ENCODE results near the gene MERTK.

DNA sequence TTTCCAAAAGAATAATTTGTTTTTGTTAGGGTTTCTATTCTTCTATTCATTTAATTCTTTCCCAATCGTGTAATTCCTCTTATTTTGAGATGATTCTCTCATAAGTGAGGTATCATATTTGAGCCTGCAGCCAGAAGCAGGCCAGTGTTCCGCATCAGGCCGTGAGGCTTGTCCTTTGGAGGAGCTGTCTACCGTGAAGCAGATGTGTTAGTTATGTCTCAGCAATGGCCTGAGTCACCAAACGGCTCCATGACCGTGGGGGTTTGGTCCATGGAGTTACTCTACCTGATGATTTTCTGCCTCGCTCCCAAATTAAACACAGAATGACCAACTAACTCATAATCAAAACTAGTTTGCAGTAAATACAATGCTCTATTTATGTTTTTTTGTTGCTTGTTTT is 92.4 kb downstream of the MERTK start:
- TF ChIP-seq, protein P1, sequence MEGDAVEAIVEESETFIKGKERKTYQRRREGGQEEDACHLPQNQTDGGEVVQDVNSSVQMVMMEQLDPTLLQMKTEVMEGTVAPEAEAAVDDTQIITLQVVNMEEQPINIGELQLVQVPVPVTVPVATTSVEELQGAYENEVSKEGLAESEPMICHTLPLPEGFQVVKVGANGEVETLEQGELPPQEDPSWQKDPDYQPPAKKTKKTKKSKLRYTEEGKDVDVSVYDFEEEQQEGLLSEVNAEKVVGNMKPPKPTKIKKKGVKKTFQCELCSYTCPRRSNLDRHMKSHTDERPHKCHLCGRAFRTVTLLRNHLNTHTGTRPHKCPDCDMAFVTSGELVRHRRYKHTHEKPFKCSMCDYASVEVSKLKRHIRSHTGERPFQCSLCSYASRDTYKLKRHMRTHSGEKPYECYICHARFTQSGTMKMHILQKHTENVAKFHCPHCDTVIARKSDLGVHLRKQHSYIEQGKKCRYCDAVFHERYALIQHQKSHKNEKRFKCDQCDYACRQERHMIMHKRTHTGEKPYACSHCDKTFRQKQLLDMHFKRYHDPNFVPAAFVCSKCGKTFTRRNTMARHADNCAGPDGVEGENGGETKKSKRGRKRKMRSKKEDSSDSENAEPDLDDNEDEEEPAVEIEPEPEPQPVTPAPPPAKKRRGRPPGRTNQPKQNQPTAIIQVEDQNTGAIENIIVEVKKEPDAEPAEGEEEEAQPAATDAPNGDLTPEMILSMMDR (IDR thresholded peaks at IDR 0.05), result no peak
- TF ChIP-seq POLR2A (IDR thresholded peaks at IDR 0.05), result no peak
